ENCODE results near the gene DNMT1.
A peak's percentile ranks its signal among the peaks of the same experiment; 100 is the strongest.

DNMT1 gene

GRCh38 chr19:10092648-10093294, 102.0 kb downstream of the DNMT1 start:
- no peak for DNase-seq

- no peak for DNase-seq
These were observed 102.7 kb downstream of the DNMT1 start for GRCh38 chr19:10091895-10092641.

- no peak for DNase-seq
These were observed 103.4 kb downstream of the DNMT1 start for GRCh38 chr19:10091370-10091687.

GRCh38 chr19:10089801-10090375, 104.9 kb downstream of the DNMT1 start:
- DNase-seq = no peak

GRCh38 chr19:10088949-10089554, 105.7 kb downstream of the DNMT1 start:
- no peak for DNase-seq

GRCh38 chr19:10087296-10088061, 107.3 kb downstream of the DNMT1 start:
- DNase-seq = no peak

- peak; percentile 16 for DNase-seq
These were observed 108.1 kb downstream of the DNMT1 start for GRCh38 chr19:10086591-10087192.

- peak; percentile 78 for DNase-seq
These were observed 108.8 kb downstream of the DNMT1 start, which contains the start of gene SHFL for GRCh38 chr19:10085641-10086590. Gene SHFL (plus strand): TSS chr19:10086317. CDS start chr19:10086428, 111 bp downstream.

GRCh38 chr19:10084803-10085202, 110.0 kb downstream of the DNMT1 start:
- DNase-seq = no peak

GRCh38 chr19:10083911-10084310, 110.8 kb downstream of the DNMT1 start:
- DNase-seq = no peak
